Activated CD4-positive, alpha-beta T cell treated with anti-CD3 and anti-CD28 coated beads, Interleukin-2, amount 10 ng/mL, durations not matched to agents 24 days and 14 days (primary cell): Measurements from ENCODE around the gene DOCK1. TPM values are rescaled to one million over a fixed set of nuclear protein-coding genes. Genes with fewer than 3 reads are reported as not detected.

Source experiments
- DNase-seq: peaks from one replicate; pipeline ENCODE4 v3.0.0; 2022
- H3K27ac Mint-ChIP-seq: one replicate; pipeline ENCODE4 v1.8.0; 2022; ENCODE audit warnings: mild to moderate bottlenecking, mixed read lengths
- H3K27me3 Mint-ChIP-seq: one replicate; pipeline ENCODE4 v1.8.0; 2022; ENCODE audit warnings: mixed read lengths
- H3K36me3 Mint-ChIP-seq: one replicate; pipeline ENCODE4 v1.8.0; 2022; ENCODE audit warnings: low read depth, mild to moderate bottlenecking, mixed read lengths
- H3K4me1 Mint-ChIP-seq: one replicate; pipeline ENCODE4 v1.8.0; 2021; ENCODE audit warnings: mixed read lengths
- H3K4me3 Mint-ChIP-seq: one replicate; pipeline ENCODE4 v1.8.0; 2022; ENCODE audit warnings: mild to moderate bottlenecking, moderate library complexity, mixed read lengths
- H3K9me3 Mint-ChIP-seq: one replicate; pipeline ENCODE4 v1.8.0; 2021; ENCODE audit warnings: mixed read lengths
- intact Hi-C: fragments of 100-400 bp; cut with micrococcal nuclease; formaldehyde crosslinking; loops from one replicate; pipeline ENCODE4 v1.15.1; 2023
- total RNA-seq: library from RNA; stranded (reverse); gene quantifications from 2 replicates; pipeline ENCODE4 v1.2.3, GENCODE V29; 2022

Gene DOCK1
- total RNA-seq, 1 donor from 2014 or later = 1.5 TPM

- intact Hi-C loops = no loop called here
- Mint-ChIP-seq H3K4me3 (no peak overlapping the region), H3K36me3 (no peaks in the 10 kb centered on the region), H3K27me3 (no peaks in the 10 kb centered on the region), H3K27ac (no peak overlapping the region), H3K4me1 (no peaks in the 10 kb centered on the region), H3K9me3 (peaks cover 3% of the 10 kb centered on the region)
- no peak for DNase-seq
Observed at GRCh38 chr10:127021801-127022200, 116.6 kb downstream of the DOCK1 start.

- no peaks in the 10 kb centered on the region for H3K36me3 Mint-ChIP-seq
- no peak overlapping the region for H3K27ac Mint-ChIP-seq
- no peak overlapping the region for H3K4me3 Mint-ChIP-seq
- no peaks in the 10 kb centered on the region for H3K27me3 Mint-ChIP-seq
- no peak for DNase-seq
- peaks cover 3% of the 10 kb centered on the region for H3K9me3 Mint-ChIP-seq
- intact Hi-C loops = no loop called here
- H3K4me1 Mint-ChIP-seq = no peaks in the 10 kb centered on the region
Observed at GRCh38 chr10:127024685-127025435, 119.6 kb downstream of the DOCK1 start.

- no peaks in the 10 kb centered on the region for H3K36me3 Mint-ChIP-seq
- intact Hi-C loops = no loop called here
- H3K4me3 Mint-ChIP-seq = no peak overlapping the region
- H3K27ac Mint-ChIP-seq = no peak overlapping the region
- H3K27me3 Mint-ChIP-seq = no peaks in the 10 kb centered on the region
- no peak for DNase-seq
- no peaks in the 10 kb centered on the region for H3K4me1 Mint-ChIP-seq
- peaks cover 3% of the 10 kb centered on the region for H3K9me3 Mint-ChIP-seq
Observed at GRCh38 chr10:127027786-127028185, 122.6 kb downstream of the DOCK1 start.

- Mint-ChIP-seq H3K27ac (no peak overlapping the region), H3K4me1 (no peaks in the 10 kb centered on the region), H3K36me3 (no peaks in the 10 kb centered on the region), H3K27me3 (no peaks in the 10 kb centered on the region), H3K9me3 (no peaks in the 10 kb centered on the region), H3K4me3 (no peak overlapping the region)
- intact Hi-C loops = no loop called here
- DNase-seq = no peak
Observed at GRCh38 chr10:127028556-127028955, 123.3 kb downstream of the DOCK1 start.

- Mint-ChIP-seq H3K27ac (no peak overlapping the region), H3K36me3 (no peaks in the 10 kb centered on the region)
- intact Hi-C loops = no loop called here
Observed at GRCh38 chr10:127029061-127029460, 123.8 kb downstream of the DOCK1 start.

GRCh38 chr10:127033216-127034033 lies 128.2 kb downstream of the DOCK1 start:
- H3K4me1 Mint-ChIP-seq = no peaks in the 10 kb centered on the region

More at GRCh38 chr10:127029061-127029460, 123.8 kb downstream of the DOCK1 start:
- Mint-ChIP-seq H3K9me3 (no peaks in the 10 kb centered on the region), H3K4me1 (no peaks in the 10 kb centered on the region), H3K27me3 (no peaks in the 10 kb centered on the region), H3K4me3 (no peak overlapping the region)
- DNase-seq = no peak

GRCh38 chr10:127034034-127034633 lies 128.9 kb downstream of the DOCK1 start:
- no peak overlapping the region for H3K27ac Mint-ChIP-seq
- no peaks in the 10 kb centered on the region for H3K9me3 Mint-ChIP-seq
- H3K4me1 Mint-ChIP-seq = no peaks in the 10 kb centered on the region
- no peaks in the 10 kb centered on the region for H3K36me3 Mint-ChIP-seq
- no peak for DNase-seq
- no peak overlapping the region for H3K4me3 Mint-ChIP-seq
- intact Hi-C loops = no loop called here
- no peaks in the 10 kb centered on the region for H3K27me3 Mint-ChIP-seq

More at GRCh38 chr10:127033216-127034033, 128.2 kb downstream of the DOCK1 start:
- DNase-seq = no peak
- intact Hi-C loops = no loop called here
- H3K36me3 Mint-ChIP-seq = no peaks in the 10 kb centered on the region
- H3K27me3 Mint-ChIP-seq = no peaks in the 10 kb centered on the region
- no peaks in the 10 kb centered on the region for H3K9me3 Mint-ChIP-seq
- H3K4me3 Mint-ChIP-seq = no peak overlapping the region
- no peak overlapping the region for H3K27ac Mint-ChIP-seq

- intact Hi-C loops = no loop called here
- Mint-ChIP-seq H3K4me3 (no peak overlapping the region), H3K4me1 (no peaks in the 10 kb centered on the region), H3K27ac (no peak overlapping the region), H3K36me3 (no peaks in the 10 kb centered on the region), H3K9me3 (no peaks in the 10 kb centered on the region), H3K27me3 (no peaks in the 10 kb centered on the region)
- no peak for DNase-seq
Observed at GRCh38 chr10:127034790-127035189, 129.6 kb downstream of the DOCK1 start.

- no peaks in the 10 kb centered on the region for H3K4me1 Mint-ChIP-seq
- no peaks in the 10 kb centered on the region for H3K27me3 Mint-ChIP-seq
- H3K4me3 Mint-ChIP-seq = no peak overlapping the region
- no peaks in the 10 kb centered on the region for H3K9me3 Mint-ChIP-seq
- no peak for DNase-seq
- intact Hi-C loops = no loop called here
- no peak overlapping the region for H3K27ac Mint-ChIP-seq
- no peaks in the 10 kb centered on the region for H3K36me3 Mint-ChIP-seq
Observed at GRCh38 chr10:127035827-127036226, 130.6 kb downstream of the DOCK1 start.

- no peaks in the 10 kb centered on the region for H3K4me1 Mint-ChIP-seq
Observed at GRCh38 chr10:127036987-127037386, 131.8 kb downstream of the DOCK1 start.

GRCh38 chr10:127039435-127039834 lies 134.2 kb downstream of the DOCK1 start:
- H3K27me3 Mint-ChIP-seq = no peaks in the 10 kb centered on the region
- DNase-seq = no peak

More at GRCh38 chr10:127036987-127037386, 131.8 kb downstream of the DOCK1 start:
- intact Hi-C loops = no loop called here
- H3K9me3 Mint-ChIP-seq = no peaks in the 10 kb centered on the region
- no peak overlapping the region for H3K4me3 Mint-ChIP-seq
- DNase-seq = no peak
- H3K27ac Mint-ChIP-seq = no peak overlapping the region
- no peaks in the 10 kb centered on the region for H3K27me3 Mint-ChIP-seq
- no peaks in the 10 kb centered on the region for H3K36me3 Mint-ChIP-seq

GRCh38 chr10:127040756-127041155 lies 135.5 kb downstream of the DOCK1 start:
- DNase-seq = no peak
- Mint-ChIP-seq H3K27me3 (no peaks in the 10 kb centered on the region), H3K9me3 (no peaks in the 10 kb centered on the region), H3K36me3 (no peaks in the 10 kb centered on the region), H3K27ac (no peak overlapping the region), H3K4me1 (no peaks in the 10 kb centered on the region), H3K4me3 (no peak overlapping the region)
- intact Hi-C loops = no loop called here

More at GRCh38 chr10:127039435-127039834, 134.2 kb downstream of the DOCK1 start:
- Mint-ChIP-seq H3K36me3 (no peaks in the 10 kb centered on the region), H3K4me3 (no peak overlapping the region), H3K9me3 (no peaks in the 10 kb centered on the region), H3K4me1 (no peaks in the 10 kb centered on the region), H3K27ac (no peak overlapping the region)
- intact Hi-C loops = no loop called here

- H3K4me3 Mint-ChIP-seq = no peak overlapping the region
- H3K27me3 Mint-ChIP-seq = no peaks in the 10 kb centered on the region
- DNase-seq = no peak
- no peaks in the 10 kb centered on the region for H3K4me1 Mint-ChIP-seq
- no peaks in the 10 kb centered on the region for H3K9me3 Mint-ChIP-seq
- intact Hi-C loops = no loop called here
- H3K27ac Mint-ChIP-seq = no peak overlapping the region
- H3K36me3 Mint-ChIP-seq = no peaks in the 10 kb centered on the region
Observed at GRCh38 chr10:127041552-127041951, 136.3 kb downstream of the DOCK1 start.

GRCh38 chr10:127043301-127043700 lies 138.1 kb downstream of the DOCK1 start:
- H3K27me3 Mint-ChIP-seq = no peaks in the 10 kb centered on the region
- intact Hi-C loops = no loop called here
- H3K4me3 Mint-ChIP-seq = no peak overlapping the region
- no peaks in the 10 kb centered on the region for H3K36me3 Mint-ChIP-seq
- DNase-seq = no peak
- no peaks in the 10 kb centered on the region for H3K4me1 Mint-ChIP-seq
- H3K27ac Mint-ChIP-seq = no peak overlapping the region
- H3K9me3 Mint-ChIP-seq = no peaks in the 10 kb centered on the region
